Measurements from ENCODE around the gene GSE1. TPM values are rescaled to one million over a fixed set of nuclear protein-coding genes. Genes with fewer than 3 reads are reported as not detected.

Gene GSE1
- polyA plus RNA-seq, 1 donor (not counting 4 experiments of a cell fraction or from before 2014, with no cell fraction given): 5.0 TPM

DNA sequence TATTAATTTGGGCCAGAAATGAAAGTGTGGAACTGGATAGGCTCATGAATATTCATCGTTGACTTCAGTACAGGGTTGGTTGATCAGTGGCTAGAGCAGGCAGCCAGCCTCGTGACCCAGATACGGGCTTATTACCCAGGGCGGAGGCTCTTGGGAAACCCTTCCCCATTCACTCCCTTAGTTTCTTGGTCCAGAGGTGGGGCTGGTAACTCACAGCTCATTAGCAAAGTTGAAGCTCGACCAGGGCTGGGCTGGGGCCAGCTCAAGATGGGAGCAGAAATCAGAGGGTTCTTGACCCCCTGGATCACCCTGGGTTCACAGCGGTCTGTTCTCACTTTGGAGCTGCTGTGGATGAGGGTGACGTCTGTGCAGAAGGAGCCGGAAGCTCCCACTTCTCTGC is 44.6 kb upstream of the GSE1 start:
- TF ChIP-seq EZH2 (IDR thresholded peaks at IDR 0.05; ENCODE audit: low read length) (no peak), CTCF (optimal IDR thresholded peaks at IDR 0.05 in 1 of 3, IDR thresholded peaks at IDR 0.05 in 1 of 3, conservative IDR thresholded peaks at IDR 0.05 in 1 of 3; ENCODE audit: extremely low read depth in 1 of 3, insufficient read depth in 2 of 3, low read length in 3 of 3) (no peak)
- Histone ChIP-seq H3K79me2 (ENCODE audit: control insufficient read depth, insufficient read depth, low read length) (peaks cover 2% of the 10 kb centered on the region), H3K27ac (ENCODE audit: control insufficient read depth, insufficient read depth, low read length) (no peak overlapping the region), H2AFZ (ENCODE audit: control insufficient read depth, low read length) (no peak overlapping the region), H3K4me2 (ENCODE audit: control insufficient read depth, extremely low read depth, insufficient read depth, low read depth, low read length) (no peak overlapping the region), H3K36me3 (ENCODE audit: control insufficient read depth in 2 of 2, extremely low read depth in 1 of 2, insufficient read depth in 2 of 2, low read length in 2 of 2) (no peaks in the 10 kb centered on the region), H4K20me1 (ENCODE audit: control insufficient read depth, extremely low read depth, insufficient read depth, low read length) (peaks cover 3% of the 10 kb centered on the region), H3K9me1 (ENCODE audit: control insufficient read depth, extremely low read depth, insufficient read depth, low read length) (no peaks in the 10 kb centered on the region), H3K9me3 (ENCODE audit: control insufficient read depth, low read depth, low read length) (no peaks in the 10 kb centered on the region), H3K4me3 (ENCODE audit: control insufficient read depth in 2 of 3, extremely low read depth in 1 of 3, insufficient read depth in 2 of 3, low read depth in 1 of 3, low read length in 3 of 3) (no peak overlapping the region), H3K4me1 (ENCODE audit: control insufficient read depth, extremely low read depth, insufficient read depth, low read length) (no peaks in the 10 kb centered on the region), H3K9ac (ENCODE audit: control insufficient read depth, extremely low read depth, insufficient read depth, low read length) (no peak overlapping the region), H3K27me3 (ENCODE audit: control insufficient read depth, extremely low read depth, insufficient read depth, low read length) (peaks cover 6% of the 10 kb centered on the region)
- no peak for FAIRE-seq
- dilution Hi-C loops (cut with MboI; ENCODE audit: extremely low pct_ligation_motif_present, low sequenced_read_pairs): no loop called here
- no peak for DNase-seq (ENCODE audit: low read depth, low spot score)

- DNase-seq (ENCODE audit: low read depth, low spot score) (no peak), FAIRE-seq (no peak)
- no peak overlapping the region for H2AFZ ChIP-seq (ENCODE audit: control insufficient read depth, low read length)
- H3K9me1 ChIP-seq (ENCODE audit: control insufficient read depth, extremely low read depth, insufficient read depth, low read length): no peaks in the 10 kb centered on the region
- peaks cover 3% of the 10 kb centered on the region for H4K20me1 ChIP-seq (ENCODE audit: control insufficient read depth, extremely low read depth, insufficient read depth, low read length)
- H3K4me2 ChIP-seq (ENCODE audit: control insufficient read depth, extremely low read depth, insufficient read depth, low read depth, low read length): no peak overlapping the region
- no peaks in the 10 kb centered on the region for H3K79me2 ChIP-seq (ENCODE audit: control insufficient read depth, insufficient read depth, low read length)
- H3K36me3 ChIP-seq (ENCODE audit: control insufficient read depth in 2 of 2, extremely low read depth in 1 of 2, insufficient read depth in 2 of 2, low read length in 2 of 2): no peaks in the 10 kb centered on the region
- H3K4me1 ChIP-seq (ENCODE audit: control insufficient read depth, extremely low read depth, insufficient read depth, low read length): no peaks in the 10 kb centered on the region
- H3K9ac ChIP-seq (ENCODE audit: control insufficient read depth, extremely low read depth, insufficient read depth, low read length): no peak overlapping the region
- TF ChIP-seq CTCF (optimal IDR thresholded peaks at IDR 0.05 in 1 of 3, IDR thresholded peaks at IDR 0.05 in 1 of 3, conservative IDR thresholded peaks at IDR 0.05 in 1 of 3; ENCODE audit: extremely low read depth in 1 of 3, insufficient read depth in 2 of 3, low read length in 3 of 3) (no peak), EZH2 (IDR thresholded peaks at IDR 0.05; ENCODE audit: low read length) (no peak)
- no peak overlapping the region for H3K4me3 ChIP-seq (ENCODE audit: control insufficient read depth in 2 of 3, extremely low read depth in 1 of 3, insufficient read depth in 2 of 3, low read depth in 1 of 3, low read length in 3 of 3)
- H3K27ac ChIP-seq (ENCODE audit: control insufficient read depth, insufficient read depth, low read length): no peak overlapping the region
- peaks cover 6% of the 10 kb centered on the region for H3K27me3 ChIP-seq (ENCODE audit: control insufficient read depth, extremely low read depth, insufficient read depth, low read length)
- H3K9me3 ChIP-seq (ENCODE audit: control insufficient read depth, low read depth, low read length): no peaks in the 10 kb centered on the region
- dilution Hi-C loops (cut with MboI; ENCODE audit: extremely low pct_ligation_motif_present, low sequenced_read_pairs): no loop called here
These were observed 44.0 kb upstream of the GSE1 start for GRCh38 chr16:85569039-85569614.

All from keratinocyte (primary cell).